Activated CD4-positive, alpha-beta T cell treated with anti-CD3 and anti-CD28 coated beads, Interleukin-2, amount 10 ng/mL, durations not matched to agents 7 days and 5 days (primary cell): ENCODE measurements around the gene SGO2. TPM values are rescaled to one million over a fixed set of nuclear protein-coding genes. Genes with fewer than 3 reads are reported as not detected.

Source experiments
- CTCF ChIA-PET: fragments of 350-600 bp; sonication (Branson Sonifier 250); formaldehyde crosslinking; loops from one replicate; lab custom pipeline; 2021; ENCODE audit warnings: antibody characterized with exemption; lab: Charles Lee
- POLR2A ChIA-PET: fragments of 350-600 bp; sonication (Branson Sonifier 250); formaldehyde crosslinking; loops from one replicate; lab custom pipeline; 2021; ENCODE audit warnings: antibody characterized with exemption; lab: Charles Lee
- DNase-seq: peaks from one replicate; pipeline ENCODE4 v3.0.0-alpha.2; 2020
- H3K27ac Mint-ChIP-seq: one replicate; pipeline ENCODE4 v1.8.0; 2021; ENCODE audit warnings: mild to moderate bottlenecking, moderate library complexity, mixed read lengths
- H3K27me3 Mint-ChIP-seq: one replicate; pipeline ENCODE4 v1.8.0; 2021; ENCODE audit warnings: mixed read lengths
- H3K36me3 Mint-ChIP-seq: one replicate; pipeline ENCODE4 v1.8.0; 2021; ENCODE audit warnings: low read depth, mixed read lengths
- H3K4me1 Mint-ChIP-seq: one replicate; pipeline ENCODE4 v1.8.0; 2021; ENCODE audit warnings: mixed read lengths
- H3K4me3 Mint-ChIP-seq: one replicate; pipeline ENCODE4 v1.8.0; 2021; ENCODE audit warnings: mild to moderate bottlenecking, moderate library complexity, mixed read lengths
- H3K9me3 Mint-ChIP-seq: one replicate; pipeline ENCODE4 v1.8.0; 2021; ENCODE audit warnings: mixed read lengths
- total RNA-seq, 2 experiments: library from RNA; stranded (reverse); gene quantifications; one replicate each; pipeline ENCODE4 v1.2.3, GENCODE V29; 2021

Gene SGO2, protein sequence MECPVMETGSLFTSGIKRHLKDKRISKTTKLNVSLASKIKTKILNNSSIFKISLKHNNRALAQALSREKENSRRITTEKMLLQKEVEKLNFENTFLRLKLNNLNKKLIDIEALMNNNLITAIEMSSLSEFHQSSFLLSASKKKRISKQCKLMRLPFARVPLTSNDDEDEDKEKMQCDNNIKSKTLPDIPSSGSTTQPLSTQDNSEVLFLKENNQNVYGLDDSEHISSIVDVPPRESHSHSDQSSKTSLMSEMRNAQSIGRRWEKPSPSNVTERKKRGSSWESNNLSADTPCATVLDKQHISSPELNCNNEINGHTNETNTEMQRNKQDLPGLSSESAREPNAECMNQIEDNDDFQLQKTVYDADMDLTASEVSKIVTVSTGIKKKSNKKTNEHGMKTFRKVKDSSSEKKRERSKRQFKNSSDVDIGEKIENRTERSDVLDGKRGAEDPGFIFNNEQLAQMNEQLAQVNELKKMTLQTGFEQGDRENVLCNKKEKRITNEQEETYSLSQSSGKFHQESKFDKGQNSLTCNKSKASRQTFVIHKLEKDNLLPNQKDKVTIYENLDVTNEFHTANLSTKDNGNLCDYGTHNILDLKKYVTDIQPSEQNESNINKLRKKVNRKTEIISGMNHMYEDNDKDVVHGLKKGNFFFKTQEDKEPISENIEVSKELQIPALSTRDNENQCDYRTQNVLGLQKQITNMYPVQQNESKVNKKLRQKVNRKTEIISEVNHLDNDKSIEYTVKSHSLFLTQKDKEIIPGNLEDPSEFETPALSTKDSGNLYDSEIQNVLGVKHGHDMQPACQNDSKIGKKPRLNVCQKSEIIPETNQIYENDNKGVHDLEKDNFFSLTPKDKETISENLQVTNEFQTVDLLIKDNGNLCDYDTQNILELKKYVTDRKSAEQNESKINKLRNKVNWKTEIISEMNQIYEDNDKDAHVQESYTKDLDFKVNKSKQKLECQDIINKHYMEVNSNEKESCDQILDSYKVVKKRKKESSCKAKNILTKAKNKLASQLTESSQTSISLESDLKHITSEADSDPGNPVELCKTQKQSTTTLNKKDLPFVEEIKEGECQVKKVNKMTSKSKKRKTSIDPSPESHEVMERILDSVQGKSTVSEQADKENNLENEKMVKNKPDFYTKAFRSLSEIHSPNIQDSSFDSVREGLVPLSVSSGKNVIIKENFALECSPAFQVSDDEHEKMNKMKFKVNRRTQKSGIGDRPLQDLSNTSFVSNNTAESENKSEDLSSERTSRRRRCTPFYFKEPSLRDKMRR
- 10 to 100 TPM; 47.7 to 55.2 TPM for total RNA-seq

DNA sequence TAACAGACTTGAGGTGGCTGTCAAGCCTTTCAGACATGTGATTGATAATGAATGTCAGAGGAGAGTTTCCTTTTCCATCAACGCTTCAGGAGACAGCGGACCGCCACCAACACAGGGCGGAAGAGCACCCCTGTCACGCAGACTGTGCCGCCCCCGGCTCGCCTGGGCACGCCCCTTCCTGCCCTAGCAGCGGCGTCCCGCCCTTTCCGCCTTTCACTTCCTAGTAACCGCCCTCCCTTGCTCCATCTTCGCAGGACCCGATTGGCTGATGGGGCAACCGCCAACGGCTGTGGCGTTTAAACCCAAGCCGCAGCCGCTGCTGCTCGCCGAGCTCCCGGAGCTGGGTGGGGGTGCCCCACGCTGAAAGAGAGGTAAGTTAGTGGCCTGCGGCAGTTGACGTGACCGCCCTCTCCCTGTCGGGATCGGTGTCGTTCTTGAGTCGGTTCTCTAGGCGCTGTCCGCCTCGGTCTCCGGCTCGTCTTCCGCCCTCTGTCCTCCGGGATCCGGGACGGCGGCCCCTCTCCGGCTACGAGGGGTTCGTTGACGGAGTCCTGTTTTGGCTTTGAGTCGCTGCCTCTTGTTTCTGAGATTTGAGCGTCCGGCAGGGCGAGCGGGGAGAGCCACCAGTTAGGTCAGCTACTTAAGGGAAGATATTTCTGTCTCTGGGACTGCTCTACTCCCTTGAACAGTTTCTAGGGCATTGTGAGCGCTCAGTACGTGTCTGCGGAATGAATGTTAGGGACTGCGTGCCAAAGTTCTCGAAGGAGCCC is at the start of gene SGO2:
TSS of gene SGO2 (plus strand) at position 326 of the 770 bp plus-strand sequence. CDS start 6,769 bp downstream, outside the sequence.
- Mint-ChIP-seq H3K4me1 (peaks cover 39% of the 10 kb centered on the region), H3K27ac (peak within 1 kb of the TSS; percentile 89), H3K27me3 (peaks cover 6% of the 10 kb centered on the region), H3K36me3 (peaks cover 16% of the 10 kb centered on the region), H3K9me3 (no peaks in the 10 kb centered on the region), H3K4me3 (peak within 1 kb of the TSS; percentile 88)
- CTCF ChIA-PET = interaction anchor here (1.4 to 1.8 kb wide), 4 partner anchors 9 to 208 kb away, joined by 3 to 6 read pairs (median 4); partner anchors contain the start of gene KCTD18
- peak; percentile 97 for DNase-seq
- POLR2A ChIA-PET = interaction anchor here (0.7 kb wide), 1 partner anchor 278 kb away, joined by 3 read pairs; no protein-coding TSS in a partner anchor

DNA sequence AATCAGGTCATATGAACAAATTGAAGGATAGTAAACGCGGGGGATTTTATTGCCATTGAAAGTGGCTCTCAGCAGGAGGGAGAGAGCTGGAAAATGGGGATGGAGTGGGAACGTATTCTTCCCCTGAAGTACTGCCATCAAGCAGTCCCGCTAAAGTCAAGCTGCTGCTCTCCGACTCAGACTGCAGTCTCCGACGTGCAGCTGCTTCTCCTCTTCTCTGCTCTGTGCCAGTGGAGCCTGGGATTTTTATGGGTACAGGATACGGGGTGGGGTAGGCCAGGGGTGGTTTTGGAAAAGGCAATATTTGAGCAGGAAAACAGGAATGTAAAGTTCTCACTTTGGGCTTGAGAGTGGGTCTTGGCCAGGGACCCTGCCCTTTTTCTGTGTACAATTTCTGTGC is 49.2 kb upstream of the SGO2 start:
- POLR2A ChIA-PET = no interaction called here
- H3K27me3 Mint-ChIP-seq = no peaks in the 10 kb centered on the region
- peaks cover 33% of the 10 kb centered on the region for H3K36me3 Mint-ChIP-seq
- H3K4me1 Mint-ChIP-seq = peaks cover 14% of the 10 kb centered on the region
- H3K4me3 Mint-ChIP-seq = no peak overlapping the region
- CTCF ChIA-PET = no interaction called here
- H3K27ac Mint-ChIP-seq = no peak overlapping the region
- DNase-seq = no peak
- no peaks in the 10 kb centered on the region for H3K9me3 Mint-ChIP-seq

DNA sequence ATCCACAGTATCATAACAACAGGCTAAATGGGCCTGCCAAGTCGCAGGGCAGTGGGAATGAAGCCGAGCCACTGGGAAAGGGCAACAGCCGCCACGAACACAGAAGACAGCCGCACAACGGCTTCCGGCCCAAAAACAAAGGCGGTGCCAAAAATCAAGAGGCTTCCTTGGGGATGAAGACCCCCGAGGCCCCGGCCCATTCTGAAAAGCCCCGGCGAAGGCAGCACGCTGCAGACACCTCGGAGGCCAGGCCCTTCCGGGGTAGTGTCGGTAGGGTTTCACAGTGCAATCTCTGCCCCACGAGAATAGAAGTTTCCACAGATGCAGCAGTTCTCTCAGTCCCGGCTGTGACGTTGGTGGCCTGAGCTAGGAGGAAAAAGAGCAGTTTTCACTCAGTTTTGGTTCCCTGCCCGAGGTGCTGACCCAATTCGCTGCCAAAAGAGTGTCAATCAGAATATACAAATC is 48.3 kb upstream of the SGO2 start:
- DNase-seq = no peak
- no peak overlapping the region for H3K4me3 Mint-ChIP-seq
- H3K27me3 Mint-ChIP-seq = no peaks in the 10 kb centered on the region
- peak overlapping the region; percentile 62 for H3K27ac Mint-ChIP-seq
- no peaks in the 10 kb centered on the region for H3K9me3 Mint-ChIP-seq
- H3K36me3 Mint-ChIP-seq = peaks cover 28% of the 10 kb centered on the region
- H3K4me1 Mint-ChIP-seq = peaks cover 14% of the 10 kb centered on the region
- ChIA-PET POLR2A (no interaction called here), CTCF (interaction anchor here (1.6 kb wide), 1 partner anchor 32 kb away, joined by 3 read pairs; the partner anchor contains the start of gene KCTD18)

DNA sequence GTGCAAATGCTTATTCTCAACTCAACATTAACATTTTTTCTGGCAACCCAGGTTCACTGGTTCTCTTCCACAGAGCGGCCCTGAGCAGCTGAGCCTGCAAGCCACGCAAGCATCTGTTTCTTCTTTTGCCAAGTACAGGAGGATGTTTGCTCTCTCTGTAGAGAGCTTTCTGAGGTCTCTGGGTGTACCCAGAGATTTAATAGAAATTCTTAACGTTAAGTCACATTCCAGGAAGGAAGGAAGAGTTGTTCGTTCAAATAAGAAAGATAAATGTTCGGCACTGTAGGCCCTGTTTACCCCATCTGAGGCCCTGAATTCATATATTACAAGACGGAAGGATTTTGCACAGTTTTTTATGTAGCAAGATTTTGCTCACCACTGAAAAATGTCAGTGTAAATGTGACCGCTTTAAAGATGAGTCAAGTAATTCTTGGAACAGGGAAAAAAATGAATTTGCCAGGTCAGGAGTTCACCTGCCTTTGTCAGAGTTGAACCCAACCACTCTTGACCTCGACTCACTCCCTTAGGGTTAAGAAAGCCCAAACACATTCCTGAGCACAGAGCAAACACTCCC is 46.2 kb upstream of the SGO2 start:
- H3K4me3 Mint-ChIP-seq = no peak overlapping the region
- H3K9me3 Mint-ChIP-seq = no peaks in the 10 kb centered on the region
- ChIA-PET POLR2A (no interaction called here), CTCF (interaction anchor here (1.1 to 2.6 kb wide), 7 partner anchors 9 to 504 kb away, joined by 3 to 12 read pairs (median 5); partner anchors contain the start of gene KCTD18)
- H3K27me3 Mint-ChIP-seq = no peaks in the 10 kb centered on the region
- peaks cover 17% of the 10 kb centered on the region for H3K4me1 Mint-ChIP-seq
- DNase-seq = no peak
- peaks cover 23% of the 10 kb centered on the region for H3K36me3 Mint-ChIP-seq
- no peak overlapping the region for H3K27ac Mint-ChIP-seq

DNA sequence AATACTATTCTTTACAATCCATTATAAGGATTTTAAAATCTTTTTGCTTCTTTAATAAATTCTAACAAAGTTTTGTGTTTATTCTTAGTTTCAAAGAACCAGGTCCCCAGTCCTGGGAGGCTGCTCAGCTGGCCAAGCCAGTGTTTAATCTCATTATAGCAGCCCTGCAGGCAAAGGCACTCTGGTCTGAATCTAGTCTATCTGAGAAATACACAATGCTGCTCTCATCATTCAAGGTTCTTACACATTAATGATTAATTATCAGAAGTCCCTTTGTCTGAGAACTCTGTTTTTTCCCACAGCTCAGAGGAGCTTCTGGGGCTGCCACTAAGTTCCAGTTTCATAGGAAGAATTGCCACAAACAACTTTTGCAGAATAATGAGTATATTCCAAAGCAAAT is 43.8 kb upstream of the SGO2 start:
- Mint-ChIP-seq H3K9me3 (no peaks in the 10 kb centered on the region), H3K27me3 (no peaks in the 10 kb centered on the region), H3K4me3 (no peak overlapping the region), H3K27ac (no peak overlapping the region), H3K4me1 (peaks cover 17% of the 10 kb centered on the region), H3K36me3 (peaks cover 20% of the 10 kb centered on the region)
- ChIA-PET CTCF (interaction anchor here (0.9 to 3.3 kb wide), 10 partner anchors 10 to 509 kb away, joined by 3 to 12 read pairs (median 5); no protein-coding TSS in a partner anchor), POLR2A (no interaction called here)
- DNase-seq = no peak

DNA sequence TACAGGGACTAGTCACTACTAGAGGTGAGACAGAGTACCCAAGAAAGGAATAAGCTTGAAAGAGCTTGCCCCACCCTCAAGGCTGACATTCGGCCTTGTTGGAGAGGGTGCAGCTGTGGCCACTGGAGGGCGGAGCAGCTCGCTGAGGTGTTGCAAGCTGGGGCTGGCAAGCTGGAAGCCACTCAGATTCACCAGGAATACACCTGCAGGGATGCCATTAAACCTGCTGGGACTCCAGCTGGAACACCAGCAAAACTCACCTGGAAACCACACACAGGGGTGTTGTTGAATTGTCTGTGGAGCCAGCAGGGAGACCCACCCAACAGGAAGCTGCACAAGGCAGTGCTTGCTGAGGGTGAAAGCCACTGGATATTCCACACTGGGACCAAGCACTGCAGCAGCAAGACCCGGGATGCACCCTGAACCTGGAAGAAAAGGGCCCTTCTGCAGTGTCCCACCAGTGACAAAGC is 42.2 kb upstream of the SGO2 start:
- POLR2A ChIA-PET = no interaction called here
- Mint-ChIP-seq H3K27me3 (no peaks in the 10 kb centered on the region), H3K4me1 (peaks cover 17% of the 10 kb centered on the region), H3K27ac (no peak overlapping the region), H3K36me3 (peaks cover 12% of the 10 kb centered on the region), H3K9me3 (no peaks in the 10 kb centered on the region), H3K4me3 (no peak overlapping the region)
- peak; percentile 26 for DNase-seq
- CTCF ChIA-PET = interaction anchor here (1.0 to 3.3 kb wide), 9 partner anchors 9 to 504 kb away, joined by 3 to 12 read pairs (median 4); no protein-coding TSS in a partner anchor

DNA sequence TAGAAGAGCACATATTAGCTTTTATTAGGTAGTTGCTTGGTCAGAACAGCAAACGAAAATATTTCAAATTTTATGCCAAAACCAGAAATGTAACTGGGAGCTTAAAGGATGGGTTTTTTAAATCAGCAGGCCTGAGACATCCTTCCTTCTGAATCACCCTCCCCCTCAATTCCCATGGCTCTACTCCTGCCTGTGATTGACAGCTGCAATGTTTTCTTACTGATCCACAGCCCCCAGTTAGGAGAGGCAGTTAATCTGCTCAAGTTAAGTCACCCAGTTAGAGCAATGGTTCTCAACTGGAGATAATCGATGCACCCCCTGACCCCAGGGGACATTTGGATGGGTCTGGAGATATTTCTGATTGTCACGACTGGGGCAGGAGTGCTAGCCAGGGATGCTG is 41.1 kb upstream of the SGO2 start:
- Mint-ChIP-seq H3K27ac (no peak overlapping the region), H3K9me3 (no peaks in the 10 kb centered on the region), H3K27me3 (no peaks in the 10 kb centered on the region), H3K4me1 (peaks cover 12% of the 10 kb centered on the region), H3K36me3 (peaks cover 8% of the 10 kb centered on the region), H3K4me3 (no peak overlapping the region)
- CTCF ChIA-PET = interaction anchor here (0.7 to 3.3 kb wide), 5 partner anchors 8 to 500 kb away, joined by 3 to 12 read pairs (median 8); no protein-coding TSS in a partner anchor
- DNase-seq = no peak
- POLR2A ChIA-PET = no interaction called here

DNA sequence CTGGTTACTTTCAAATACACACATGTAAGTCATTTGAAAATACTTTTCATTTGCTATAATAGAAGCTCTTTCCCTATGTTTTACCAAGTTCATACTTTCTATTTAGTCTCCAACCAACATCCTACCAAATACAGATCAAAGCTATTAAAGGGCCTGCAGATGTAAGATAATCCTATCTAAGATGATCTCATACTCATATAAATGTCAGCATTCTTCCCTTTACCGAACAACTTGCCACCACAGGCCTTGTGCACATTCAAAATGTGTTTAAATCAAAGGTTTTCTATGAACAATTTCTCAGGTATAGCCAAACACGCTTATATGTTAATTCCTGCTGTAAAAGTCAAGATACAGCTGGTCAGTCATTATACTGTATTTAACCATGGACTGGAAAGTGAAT is 39.5 kb upstream of the SGO2 start:
- ChIA-PET CTCF (interaction anchor here (1.0 to 1.6 kb wide), 4 partner anchors 23 to 502 kb away, joined by 3 to 5 read pairs (median 3); partner anchors contain the start of gene KCTD18), POLR2A (interaction anchor here (0.6 kb wide), 1 partner anchor 179 kb away, joined by 3 read pairs; no protein-coding TSS in a partner anchor)
- H3K4me1 Mint-ChIP-seq = peaks cover 3% of the 10 kb centered on the region
- H3K27me3 Mint-ChIP-seq = no peaks in the 10 kb centered on the region
- no peak overlapping the region for H3K27ac Mint-ChIP-seq
- DNase-seq = no peak
- no peak overlapping the region for H3K4me3 Mint-ChIP-seq
- peaks cover 18% of the 10 kb centered on the region for H3K36me3 Mint-ChIP-seq
- peaks cover 3% of the 10 kb centered on the region for H3K9me3 Mint-ChIP-seq

DNA sequence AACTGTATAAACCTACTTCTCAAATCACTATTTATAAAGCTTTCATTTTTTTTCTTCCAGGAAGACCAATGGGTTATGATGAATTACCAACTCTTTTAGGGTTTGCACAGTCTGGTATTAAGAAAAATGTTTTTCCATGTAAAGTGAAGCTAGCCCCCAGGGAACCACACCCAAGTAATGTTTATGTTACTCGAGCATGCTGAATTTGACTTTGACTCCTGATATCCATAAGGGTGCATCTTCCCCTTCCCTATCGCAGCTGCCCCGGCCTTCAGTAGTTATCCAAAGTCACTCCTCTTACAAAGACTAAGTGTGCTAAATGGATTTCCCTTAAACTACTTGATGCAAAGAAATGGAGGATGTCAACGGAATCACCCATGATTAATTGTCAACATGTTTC is 37.8 kb upstream of the SGO2 start:
- no peak for DNase-seq
- no peak overlapping the region for H3K27ac Mint-ChIP-seq
- no peaks in the 10 kb centered on the region for H3K27me3 Mint-ChIP-seq
- no peak overlapping the region for H3K4me3 Mint-ChIP-seq
- ChIA-PET CTCF (no interaction called here), POLR2A (no interaction called here)
- H3K4me1 Mint-ChIP-seq = peaks cover 3% of the 10 kb centered on the region
- H3K9me3 Mint-ChIP-seq = peaks cover 3% of the 10 kb centered on the region
- peaks cover 32% of the 10 kb centered on the region for H3K36me3 Mint-ChIP-seq

DNA sequence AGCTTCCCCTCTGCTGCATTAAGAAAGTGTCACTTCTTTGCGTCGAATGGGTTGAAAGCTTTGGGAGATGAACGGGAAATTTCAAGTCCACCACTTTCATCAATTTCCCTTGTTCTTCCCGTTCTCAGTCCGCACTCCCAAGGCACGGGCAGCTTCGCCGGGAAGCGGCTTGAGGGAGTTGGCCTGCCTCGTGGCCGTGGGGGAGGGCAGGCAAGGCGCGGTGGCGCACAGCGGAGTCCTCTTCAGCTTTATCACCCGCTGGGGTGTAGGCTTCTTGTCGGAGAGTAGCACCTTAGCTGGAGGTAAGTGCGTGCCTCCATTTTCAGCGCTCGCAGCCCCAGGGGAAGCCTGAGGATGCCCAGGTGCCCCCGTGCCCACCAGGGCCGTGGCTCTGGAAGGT is 36.0 kb upstream of the SGO2 start:
- H3K36me3 Mint-ChIP-seq = peaks cover 45% of the 10 kb centered on the region

DNA sequence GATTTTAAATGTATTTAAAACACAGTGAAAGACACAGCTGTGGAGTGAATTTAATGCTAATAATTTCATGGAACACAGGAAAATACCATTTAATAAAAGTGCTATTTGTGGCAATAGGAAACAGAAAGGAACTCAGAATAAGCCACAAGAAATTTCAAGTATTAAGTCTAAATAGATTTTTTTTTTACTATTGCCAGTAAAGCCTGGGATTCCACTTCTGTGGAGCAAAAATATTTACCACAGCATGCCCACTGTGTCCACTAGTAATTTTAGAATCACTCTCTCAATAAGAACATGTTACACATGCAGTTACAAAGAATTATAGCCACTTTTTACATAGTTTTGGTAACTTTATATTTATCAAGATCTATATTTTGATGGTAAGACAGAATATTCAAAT is 33.4 kb upstream of the SGO2 start:
- DNase-seq = no peak
- Mint-ChIP-seq H3K4me1 (no peaks in the 10 kb centered on the region), H3K36me3 (peaks cover 52% of the 10 kb centered on the region), H3K27me3 (no peaks in the 10 kb centered on the region), H3K4me3 (no peak overlapping the region), H3K9me3 (peaks cover 3% of the 10 kb centered on the region), H3K27ac (no peak overlapping the region)
- CTCF ChIA-PET = interaction anchor here (1.0 to 2.5 kb wide), 7 partner anchors 8 to 25 kb away, joined by 3 to 11 read pairs (median 6); partner anchors contain the start of gene KCTD18
- POLR2A ChIA-PET = interaction anchor here (0.5 kb wide), 1 partner anchor 25 kb away, joined by 3 read pairs; no protein-coding TSS in a partner anchor

More for the DNA sequence above, 36.0 kb upstream of the SGO2 start:
- no peaks in the 10 kb centered on the region for H3K4me1 Mint-ChIP-seq
- ChIA-PET POLR2A (no interaction called here), CTCF (no interaction called here)
- no peak overlapping the region for H3K4me3 Mint-ChIP-seq
- no peak overlapping the region for H3K27ac Mint-ChIP-seq
- no peaks in the 10 kb centered on the region for H3K27me3 Mint-ChIP-seq
- peaks cover 3% of the 10 kb centered on the region for H3K9me3 Mint-ChIP-seq
- no peak for DNase-seq
